Endodermal cell (in vitro differentiated cells): ENCODE data around the gene MAP2K3. TPM values are rescaled to one million over a fixed set of nuclear protein-coding genes. Genes with fewer than 3 reads are reported as not detected.

Experiments
- DNase-seq: peaks from one replicate; pipeline ENCODE4 v3.0.0-alpha.2; 2017
- H3K27ac ChIP-seq: 2 replicates; pipeline ENCODE4 v1.5.1; 2013; ENCODE audit warnings: mild to moderate bottlenecking, low read depth, low read length, moderate library complexity
- H3K27me3 ChIP-seq: 2 replicates; pipeline ENCODE4 v1.6.1; 2013; ENCODE audit warnings: mild to moderate bottlenecking, low read length, moderate library complexity; ENCODE audit not compliant: insufficient read depth, control insufficient read depth, poor library complexity, severe bottlenecking
- H3K36me3 ChIP-seq: 2 replicates; pipeline ENCODE4 v1.7.0; 2013; ENCODE audit warnings: mild to moderate bottlenecking, low read length, moderate library complexity; ENCODE audit not compliant: control insufficient read depth, insufficient read depth
- H3K4me1 ChIP-seq: one replicate; pipeline ENCODE4 v1.7.0; 2013; ENCODE audit warnings: low read length; ENCODE audit not compliant: control insufficient read depth, insufficient read depth
- H3K4me3 ChIP-seq: 2 replicates; pipeline ENCODE4 v1.5.1; 2013; ENCODE audit warnings: mild to moderate bottlenecking, low read length, moderate library complexity
- H3K9ac ChIP-seq: 2 replicates; pipeline ENCODE4 v1.6.1; 2013; ENCODE audit warnings: mild to moderate bottlenecking, low read length, moderate library complexity; ENCODE audit not compliant: poor library complexity, severe bottlenecking; ENCODE audit errors: extremely low read depth
- H3K9me3 ChIP-seq: 2 replicates; pipeline ENCODE4 v1.6.1; 2013; ENCODE audit warnings: mild to moderate bottlenecking, low read length, moderate library complexity; ENCODE audit not compliant: control insufficient read depth
- H3K27ac Mint-ChIP-seq: 2 replicates; pipeline ENCODE4 v1.8.0; 2020; ENCODE audit warnings: mixed read lengths
- H3K27me3 Mint-ChIP-seq: 2 replicates; pipeline ENCODE4 v1.8.0; 2021; ENCODE audit warnings: mild to moderate bottlenecking, mixed read lengths; ENCODE audit not compliant: insufficient read depth
- H3K36me3 Mint-ChIP-seq: 2 replicates; pipeline ENCODE4 v1.8.0; 2020; ENCODE audit warnings: low read depth, mixed read lengths
- H3K4me1 Mint-ChIP-seq: 2 replicates; pipeline ENCODE4 v1.8.0; 2020; ENCODE audit warnings: mixed read lengths
- H3K4me3 Mint-ChIP-seq: 2 replicates; pipeline ENCODE4 v1.8.0; 2020; ENCODE audit warnings: mild to moderate bottlenecking, moderate library complexity, mixed read lengths
- H3K9me3 Mint-ChIP-seq: 2 replicates; pipeline ENCODE4 v1.8.0; 2020; ENCODE audit warnings: mild to moderate bottlenecking, mixed read lengths
- WGBS, 2 experiments: methylation state at CpG; one replicate each; pipeline versions ENCODE4 v1.1.5 to v1.1.7; 2013; ENCODE audit warnings: missing lambda C conversion rate in 2 of 2, mixed read lengths in 1 of 2; ENCODE audit not compliant: insufficient coverage in 1 of 2, insufficient read length in 1 of 2; 5-methylcytosine and 5-hydroxymethylcytosine counted together
- total RNA-seq, 2 donors: library from RNA; stranded (reverse); fragmentation: NEBNext Ultra II Directional in 1 of 2; extraction: Animal tissue kit (Norgen Biotek cat#: 25700) in 1 of 2; gene quantifications; 2 replicates in 1 of 2; 3 replicates in 1 of 2; pipeline ENCODE4 v1.2.1, GENCODE V29; 2021
- TF ChIP-seq, protein P1 (sequence below): fragments of 200-600 bp; sonication (generic); conservative IDR thresholded peaks from 2 replicates; pipeline ENCODE4 v1.5.0; 2021; ENCODE audit warnings: antibody characterized with exemption, mild to moderate bottlenecking

The MAP2K3 gene
- total RNA-seq, 2 donors from 2014 or later = 31.6 to 37.6 TPM

- DNase-seq = no peak
- TF ChIP-seq, protein P1, sequence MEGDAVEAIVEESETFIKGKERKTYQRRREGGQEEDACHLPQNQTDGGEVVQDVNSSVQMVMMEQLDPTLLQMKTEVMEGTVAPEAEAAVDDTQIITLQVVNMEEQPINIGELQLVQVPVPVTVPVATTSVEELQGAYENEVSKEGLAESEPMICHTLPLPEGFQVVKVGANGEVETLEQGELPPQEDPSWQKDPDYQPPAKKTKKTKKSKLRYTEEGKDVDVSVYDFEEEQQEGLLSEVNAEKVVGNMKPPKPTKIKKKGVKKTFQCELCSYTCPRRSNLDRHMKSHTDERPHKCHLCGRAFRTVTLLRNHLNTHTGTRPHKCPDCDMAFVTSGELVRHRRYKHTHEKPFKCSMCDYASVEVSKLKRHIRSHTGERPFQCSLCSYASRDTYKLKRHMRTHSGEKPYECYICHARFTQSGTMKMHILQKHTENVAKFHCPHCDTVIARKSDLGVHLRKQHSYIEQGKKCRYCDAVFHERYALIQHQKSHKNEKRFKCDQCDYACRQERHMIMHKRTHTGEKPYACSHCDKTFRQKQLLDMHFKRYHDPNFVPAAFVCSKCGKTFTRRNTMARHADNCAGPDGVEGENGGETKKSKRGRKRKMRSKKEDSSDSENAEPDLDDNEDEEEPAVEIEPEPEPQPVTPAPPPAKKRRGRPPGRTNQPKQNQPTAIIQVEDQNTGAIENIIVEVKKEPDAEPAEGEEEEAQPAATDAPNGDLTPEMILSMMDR = no peak
- no peak overlapping the region for H3K4me3 ChIP-seq
- WGBS, 2 experiments = 91 to 100% methylated on average over 6 to 8 of the region's 8 CpGs
- no peaks in the 10 kb centered on the region for H3K4me1 ChIP-seq
- no peaks in the 10 kb centered on the region for H3K9me3 ChIP-seq
- no peaks in the 10 kb centered on the region for H3K36me3 ChIP-seq
- no peaks in the 10 kb centered on the region for H3K27me3 ChIP-seq
- no peaks in the 10 kb centered on the region for H3K36me3 Mint-ChIP-seq
- H3K9ac ChIP-seq = no peak overlapping the region
- no peak overlapping the region for H3K4me3 Mint-ChIP-seq
- H3K27ac Mint-ChIP-seq = no peak overlapping the region
- no peak overlapping the region for H3K27ac ChIP-seq
- H3K27me3 Mint-ChIP-seq = peaks cover 30% of the 10 kb centered on the region
- H3K4me1 Mint-ChIP-seq = peaks cover 5% of the 10 kb centered on the region
- peaks cover 6% of the 10 kb centered on the region for H3K9me3 Mint-ChIP-seq
Measured at GRCh38 chr17:21352981-21353265, 68.4 kb downstream of the MAP2K3 start.

DNA sequence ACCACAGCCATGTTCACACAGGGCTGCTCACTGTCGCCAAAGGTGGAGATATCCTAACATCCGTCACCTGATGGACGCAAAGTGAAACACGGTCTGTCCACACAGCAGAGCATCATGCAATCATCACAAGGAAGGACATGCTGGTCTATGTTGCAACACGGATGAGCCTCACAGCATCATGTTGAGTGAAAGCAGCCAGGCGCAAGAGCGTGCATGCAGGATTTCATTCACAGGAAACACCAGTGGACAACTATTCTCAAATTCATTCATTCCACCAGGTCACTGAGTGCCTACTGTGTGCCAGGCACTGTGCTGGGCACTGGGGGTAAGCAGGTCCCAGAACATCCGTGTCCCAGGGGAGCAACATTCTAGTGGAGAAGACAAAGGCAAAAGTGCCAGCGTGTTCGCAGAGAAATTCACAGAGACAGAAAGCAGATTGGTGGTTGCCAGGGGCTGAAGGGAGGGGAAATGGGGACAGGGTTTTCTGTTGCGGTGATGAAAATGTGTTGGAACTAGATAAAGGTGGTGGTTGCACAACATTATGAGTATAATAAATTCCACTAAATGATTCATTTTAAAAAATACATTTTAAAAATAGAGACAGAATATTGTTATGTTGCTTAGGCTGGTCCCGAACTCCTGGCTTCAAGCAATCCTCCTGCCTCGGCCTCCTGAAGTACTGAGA is 69.0 kb downstream of the MAP2K3 start:
- no peaks in the 10 kb centered on the region for H3K4me1 ChIP-seq
- 89 to 94% methylated on average over 7 to 13 of the region's 13 CpGs for WGBS, 2 experiments

DNA sequence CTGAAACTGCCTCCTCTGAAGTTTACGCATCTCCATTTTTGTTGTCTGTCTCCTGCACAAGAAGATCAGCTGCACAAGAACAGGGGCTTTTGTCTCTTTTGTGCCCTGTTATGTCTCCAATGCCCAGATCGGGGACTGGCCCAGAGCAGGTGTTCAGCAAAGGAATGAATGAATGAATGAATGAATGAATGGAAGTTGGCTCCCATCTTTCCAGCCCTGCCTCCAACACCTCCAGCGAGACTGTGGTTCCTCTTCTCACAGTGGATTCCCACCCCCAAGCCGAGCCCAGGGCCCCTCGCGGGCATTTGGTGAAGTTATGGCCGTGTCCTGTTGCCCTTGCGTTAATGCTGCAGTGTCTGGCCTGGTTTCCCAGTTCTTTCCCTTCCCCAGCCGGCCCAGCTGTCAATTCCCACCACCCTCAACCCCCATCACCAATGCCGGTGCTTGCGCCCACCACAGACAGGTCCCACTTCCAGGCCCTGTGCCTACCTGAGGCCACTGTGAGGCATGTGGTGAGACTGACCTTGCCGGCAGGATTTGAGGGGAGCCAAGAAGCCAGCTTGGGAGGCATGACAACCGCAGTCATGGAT is 70.4 kb downstream of the MAP2K3 start:
- H3K27me3 Mint-ChIP-seq = peaks cover 41% of the 10 kb centered on the region
- peaks cover under 1% of the 10 kb centered on the region for H3K9me3 Mint-ChIP-seq
- H3K4me3 ChIP-seq = no peak overlapping the region
- H3K9me3 ChIP-seq = no peaks in the 10 kb centered on the region
- H3K4me1 Mint-ChIP-seq = peaks cover 22% of the 10 kb centered on the region
- H3K36me3 Mint-ChIP-seq = no peaks in the 10 kb centered on the region
- no peak overlapping the region for H3K27ac Mint-ChIP-seq
- DNase-seq = no peak
- WGBS, 2 experiments = 93% methylated on average over 7 to 13 of the region's 13 CpGs
- H3K4me3 Mint-ChIP-seq = no peak overlapping the region
- H3K27me3 ChIP-seq = no peaks in the 10 kb centered on the region
- H3K9ac ChIP-seq = no peak overlapping the region
- H3K36me3 ChIP-seq = no peaks in the 10 kb centered on the region
- TF ChIP-seq, protein P1 = no peak
- peaks cover 10% of the 10 kb centered on the region for H3K4me1 ChIP-seq
- H3K27ac ChIP-seq = no peak overlapping the region

More for the DNA sequence above, 69.0 kb downstream of the MAP2K3 start:
- Mint-ChIP-seq H3K4me1 (peaks cover 10% of the 10 kb centered on the region), H3K27me3 (peaks cover 33% of the 10 kb centered on the region), H3K4me3 (no peak overlapping the region), H3K36me3 (no peaks in the 10 kb centered on the region), H3K27ac (no peak overlapping the region), H3K9me3 (peaks cover 6% of the 10 kb centered on the region)
- no peak overlapping the region for H3K9ac ChIP-seq
- TF ChIP-seq, protein P1 = no peak
- H3K4me3 ChIP-seq = no peak overlapping the region
- no peak for DNase-seq
- no peaks in the 10 kb centered on the region for H3K9me3 ChIP-seq
- no peaks in the 10 kb centered on the region for H3K36me3 ChIP-seq
- H3K27me3 ChIP-seq = no peaks in the 10 kb centered on the region
- H3K27ac ChIP-seq = no peak overlapping the region
